ENCODE measurements around the gene MECR.

- no peak for TF ChIP-seq EZH2 (IDR thresholded peaks at IDR 0.05; ENCODE audit: borderline replicate concordance, low read length)
- TF ChIP-seq CTCF (conservative IDR thresholded peaks at IDR 0.05 in 1 of 2, IDR thresholded peaks at IDR 0.05 in 1 of 2; ENCODE audit: extremely low read depth in 1 of 2, insufficient read depth in 1 of 2, low read depth in 1 of 2, low read length in 2 of 2), result no peak
Measured at GRCh38 chr1:29211086-29212030, 19.4 kb downstream of the MECR start.

Data from mammary epithelial cell (primary cell).